Neural cell (in vitro differentiated cells): ENCODE data around the gene NDUFAF5. TPM values are rescaled to one million over a fixed set of nuclear protein-coding genes. Genes with fewer than 3 reads are reported as not detected.

Experiments used
- H2AFZ ChIP-seq: fragments of 200-600, 300-800 bp; sonication (generic), shearing (Covaris generic); 2 replicates; pipeline ENCODE4 v1.6.0; 2014; ENCODE audit warnings: low read depth, mild to moderate bottlenecking, antibody characterized with exemption, low read length, moderate library complexity
- H3F3A ChIP-seq: fragments of 200-600 bp; shearing (Covaris generic); 2 replicates; pipeline ENCODE4 v1.6.1; 2016; ENCODE audit warnings: mild to moderate bottlenecking, moderate library complexity, mixed read lengths, antibody characterized with exemption, low read length; ENCODE audit not compliant: insufficient read depth, poor library complexity, severe bottlenecking
- H3K27ac ChIP-seq: fragments of 200-600, 300-800 bp; sonication (generic), shearing (Covaris generic); 2 replicates; pipeline ENCODE4 v1.5.1; 2014; ENCODE audit warnings: mild to moderate bottlenecking, low read length, moderate library complexity
- H3K27me3 ChIP-seq: fragments of 300-800, 200-600 bp; sonication (generic), shearing (Covaris generic); 2 replicates; pipeline ENCODE4 v1.6.0; 2014; ENCODE audit warnings: mild to moderate bottlenecking, low read depth, low read length, moderate library complexity; ENCODE audit not compliant: insufficient read depth
- H3K36me3 ChIP-seq: fragments of 300-800, 200-600 bp; sonication (generic), shearing (Covaris generic); 2 replicates; pipeline ENCODE4 v1.5.1; 2014; ENCODE audit warnings: mild to moderate bottlenecking, antibody characterized with exemption, low read length, moderate library complexity; ENCODE audit not compliant: insufficient read depth
- H3K4me2 ChIP-seq: fragments of 300-800, 200-600 bp; sonication (generic), shearing (Covaris generic); 2 replicates; pipeline ENCODE4 v1.6.0; 2014; ENCODE audit warnings: mild to moderate bottlenecking, low read length
- H3K4me3 ChIP-seq: fragments of 300-800, 200-600 bp; sonication (generic), shearing (Covaris generic); 2 replicates; pipeline ENCODE4 v1.5.1; 2014; ENCODE audit warnings: mild to moderate bottlenecking, low read length, moderate library complexity
- H3K79me2 ChIP-seq: fragments of 200-600 bp; shearing (Covaris generic); replicated peaks from 2 replicates; pipeline ENCODE4 v1.6.0; 2014; ENCODE audit warnings: mild to moderate bottlenecking, low read length, moderate library complexity; ENCODE audit not compliant: insufficient read depth
- H3K9ac ChIP-seq: fragments of 300-800, 200-600 bp; sonication (generic), shearing (Covaris generic); 2 replicates; pipeline ENCODE4 v1.6.1; 2016; ENCODE audit warnings: mild to moderate bottlenecking, low read length, mixed read lengths
- H3K9me2 ChIP-seq: fragments of 200-600 bp; shearing (Covaris generic); 2 replicates; pipeline ENCODE4 v1.6.1; 2016; ENCODE audit warnings: mild to moderate bottlenecking, low read length, mixed read lengths; ENCODE audit not compliant: insufficient read depth
- H3K9me3 ChIP-seq: fragments of 200-600, 300-800 bp; sonication (generic), shearing (Covaris generic); 2 replicates; pipeline ENCODE4 v1.6.1; 2016; ENCODE audit warnings: mild to moderate bottlenecking, mixed run types, low read length, moderate library complexity, mixed read lengths
- H4K20me1 ChIP-seq: fragments of 200-600 bp; shearing (Covaris generic); 2 replicates; pipeline ENCODE4 v1.6.1; 2016; ENCODE audit warnings: mild to moderate bottlenecking, mixed run types; ENCODE audit not compliant: insufficient read depth
- EP300 ChIP-seq: fragments of 450-650 bp; conservative IDR thresholded peaks from 2 replicates; pipeline ENCODE4 v1.6.1; 2014; ENCODE audit warnings: antibody characterized with exemption, mild to moderate bottlenecking, moderate library complexity; ENCODE audit not compliant: poor library complexity, severe bottlenecking
- EZH2 ChIP-seq: fragments of 200-600, 300-800 bp; shearing (Covaris generic), sonication (generic); IDR thresholded peaks from 2 replicates; pipeline ENCODE4 v1.6.1; 2014; ENCODE audit warnings: antibody characterized with exemption, low read length, borderline replicate concordance, mild to moderate bottlenecking; ENCODE audit not compliant: insufficient read depth, poor library complexity, severe bottlenecking
- MXI1 ChIP-seq: fragments of 450-650 bp; conservative IDR thresholded peaks from 2 replicates; pipeline ENCODE4 v1.6.1; 2014; ENCODE audit warnings: antibody characterized with exemption, mild to moderate bottlenecking; ENCODE audit not compliant: poor library complexity, severe bottlenecking
- POLR2AphosphoS5 ChIP-seq: IDR thresholded peaks from 2 replicates; pipeline ENCODE4 v1.6.1; 2012
- RAD21 ChIP-seq: fragments of 450-650 bp; conservative IDR thresholded peaks from 2 replicates; pipeline ENCODE4 v1.6.1; 2014; ENCODE audit warnings: antibody characterized with exemption, mild to moderate bottlenecking, moderate library complexity
- REST ChIP-seq: IDR thresholded peaks from 2 replicates; pipeline ENCODE4 v1.6.1; 2012; ENCODE audit warnings: borderline replicate concordance
- SMC3 ChIP-seq: fragments of 450-650 bp; conservative IDR thresholded peaks from 2 replicates; pipeline ENCODE4 v1.6.1; 2014; ENCODE audit warnings: antibody characterized with exemption, mild to moderate bottlenecking, moderate library complexity; ENCODE audit not compliant: poor library complexity
- TAF1 ChIP-seq: IDR thresholded peaks from 2 replicates; pipeline ENCODE4 v1.6.1; 2012; ENCODE audit warnings: low read depth
- polyA plus RNA-seq: library from polyadenylated mRNA; depleted of rRNA; stranded (reverse); fragments of >200 nt; gene quantifications from 2 replicates; pipeline ENCODE4 v1.2.3, GENCODE V29; 2014
- TF ChIP-seq, protein P1 (sequence below): fragments of 450-650 bp; IDR thresholded peaks from 2 replicates; pipeline ENCODE4 v1.5.1; 2014; ENCODE audit warnings: antibody characterized with exemption, mild to moderate bottlenecking, moderate library complexity; ENCODE audit not compliant: poor library complexity, severe bottlenecking

Gene NDUFAF5
- polyA plus RNA-seq, 1 donor from 2014 or later: 103 TPM

DNA sequence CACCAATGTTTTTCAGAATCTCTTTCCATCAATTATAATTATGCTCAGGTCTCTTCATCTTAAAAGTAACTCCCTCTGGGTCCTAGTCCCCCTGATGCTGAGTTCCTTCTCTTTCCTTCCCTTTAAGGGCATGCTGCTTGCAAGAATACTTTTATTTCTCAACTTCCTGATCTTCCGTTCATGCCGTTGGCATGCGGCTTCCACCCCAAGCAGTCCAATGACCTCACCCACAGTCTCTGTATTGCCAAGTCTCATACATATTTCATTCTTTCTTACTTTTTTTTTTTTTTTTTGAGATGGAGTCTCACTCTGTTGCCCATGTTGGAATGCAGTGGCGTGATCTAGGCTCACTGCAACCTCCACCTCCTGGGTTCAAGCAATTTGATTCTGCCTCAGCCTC lies 83.5 kb downstream of the NDUFAF5 start:
- Histone ChIP-seq H3K4me3 (no peak overlapping the region), H4K20me1 (no peaks in the 10 kb centered on the region), H3K27me3 (no peaks in the 10 kb centered on the region), H3K79me2 (no peaks in the 10 kb centered on the region), H3K9ac (no peak overlapping the region), H3K9me2 (no peaks in the 10 kb centered on the region), H3K9me3 (no peaks in the 10 kb centered on the region), H3K27ac (no peak overlapping the region), H3K4me2 (no peak overlapping the region), H3K36me3 (no peaks in the 10 kb centered on the region), H3F3A (no peaks in the 10 kb centered on the region), H2AFZ (no peak overlapping the region)
- no peak for TF ChIP-seq MXI1
- TF ChIP-seq EP300: no peak
- TF ChIP-seq REST: no peak
- TF ChIP-seq POLR2AphosphoS5: no peak
- no peak for TF ChIP-seq EZH2
- TF ChIP-seq, protein P1, sequence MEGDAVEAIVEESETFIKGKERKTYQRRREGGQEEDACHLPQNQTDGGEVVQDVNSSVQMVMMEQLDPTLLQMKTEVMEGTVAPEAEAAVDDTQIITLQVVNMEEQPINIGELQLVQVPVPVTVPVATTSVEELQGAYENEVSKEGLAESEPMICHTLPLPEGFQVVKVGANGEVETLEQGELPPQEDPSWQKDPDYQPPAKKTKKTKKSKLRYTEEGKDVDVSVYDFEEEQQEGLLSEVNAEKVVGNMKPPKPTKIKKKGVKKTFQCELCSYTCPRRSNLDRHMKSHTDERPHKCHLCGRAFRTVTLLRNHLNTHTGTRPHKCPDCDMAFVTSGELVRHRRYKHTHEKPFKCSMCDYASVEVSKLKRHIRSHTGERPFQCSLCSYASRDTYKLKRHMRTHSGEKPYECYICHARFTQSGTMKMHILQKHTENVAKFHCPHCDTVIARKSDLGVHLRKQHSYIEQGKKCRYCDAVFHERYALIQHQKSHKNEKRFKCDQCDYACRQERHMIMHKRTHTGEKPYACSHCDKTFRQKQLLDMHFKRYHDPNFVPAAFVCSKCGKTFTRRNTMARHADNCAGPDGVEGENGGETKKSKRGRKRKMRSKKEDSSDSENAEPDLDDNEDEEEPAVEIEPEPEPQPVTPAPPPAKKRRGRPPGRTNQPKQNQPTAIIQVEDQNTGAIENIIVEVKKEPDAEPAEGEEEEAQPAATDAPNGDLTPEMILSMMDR: no peak
- TF ChIP-seq RAD21: no peak
- no peak for TF ChIP-seq TAF1
- TF ChIP-seq SMC3: no peak

GRCh38 chr20:13870170-13870748 lies 85.4 kb downstream of the NDUFAF5 start:
- Histone ChIP-seq H2AFZ (no peak overlapping the region), H3K27me3 (no peaks in the 10 kb centered on the region), H3K9ac (no peak overlapping the region), H3F3A (no peaks in the 10 kb centered on the region), H3K4me3 (no peak overlapping the region), H3K36me3 (no peaks in the 10 kb centered on the region), H3K4me2 (no peak overlapping the region), H4K20me1 (no peaks in the 10 kb centered on the region), H3K79me2 (no peaks in the 10 kb centered on the region), H3K9me2 (no peaks in the 10 kb centered on the region), H3K9me3 (no peaks in the 10 kb centered on the region), H3K27ac (no peak overlapping the region)
- TF ChIP-seq MXI1: no peak
- no peak for TF ChIP-seq EP300
- no peak for TF ChIP-seq SMC3
- no peak for TF ChIP-seq EZH2
- no peak for TF ChIP-seq POLR2AphosphoS5

Other genes starting within 250 kb of the NDUFAF5 start
- 20.2 and 22.7 TPM in 2 replicates for gene TASP1, start 146.1 kb upstream of the NDUFAF5 start, polyA plus RNA-seq
- 6.4 and 10.0 TPM in 2 replicates for gene ESF1, start 109 bp upstream of the NDUFAF5 start, polyA plus RNA-seq
- not detected in 2 replicates for gene SEL1L2, start 205.6 kb downstream of the NDUFAF5 start, polyA plus RNA-seq
- 20.5 and 23.2 TPM in 2 replicates for gene MACROD2, start 210.5 kb downstream of the NDUFAF5 start, polyA plus RNA-seq